Thoracic aorta (tissue), 2 donors: ENCODE data around the gene SH3PXD2B. TPM values are rescaled to one million over a fixed set of nuclear protein-coding genes. Genes with fewer than 3 reads are reported as not detected.
"Not testable (repeated sequence)": the region's sequence is repeated elsewhere in the genome, so short reads cannot be mapped to it uniquely, and the experiment has no call there.

ENCODE experiments used
- ATAC-seq: fragments of 150-250 bp; one replicate; pipeline ENCODE4 v1.8.0; 2017; ENCODE audit warnings: low read depth; ENCODE audit not compliant: insufficient number of reproducible peaks, low FRiP score
- DNase-seq: peaks from one replicate; pipeline ENCODE4 v3.0.0-alpha.2; 2020; ENCODE audit warnings: low spot score
- H3K27ac ChIP-seq, 2 donors: fragments of 200-600 bp; sonication (generic); 1 replicate in 1 of 2; 2 replicates in 1 of 2; pipeline ENCODE4 v1.5.1; 2016; ENCODE audit warnings: mild to moderate bottlenecking in 2 of 2, moderate library complexity in 2 of 2
- H3K27me3 ChIP-seq: fragments of 200-600 bp; sonication (generic); replicated peaks from 2 replicates; pipeline ENCODE4 v1.6.0; 2016; ENCODE audit warnings: mild to moderate bottlenecking; ENCODE audit not compliant: insufficient read depth
- H3K36me3 ChIP-seq: fragments of 200-600 bp; sonication (generic); one replicate; pipeline ENCODE4 v1.5.1; 2016
- H3K4me1 ChIP-seq, 2 donors: fragments of 200-600 bp; sonication (generic); 1 replicate in 1 of 2; 2 replicates in 1 of 2; pipeline versions ENCODE4 v1.5.1 to v1.6.0; 2016; ENCODE audit warnings: low read depth in 2 of 2, mild to moderate bottlenecking in 1 of 2; ENCODE audit not compliant: control insufficient read depth in 1 of 2
- H3K4me3 ChIP-seq: fragments of 200-600 bp; sonication (generic); 2 replicates; pipeline ENCODE4 v1.5.1; 2016; ENCODE audit warnings: mild to moderate bottlenecking
- H3K9me3 ChIP-seq: fragments of 200-600 bp; sonication (generic); 2 replicates; pipeline ENCODE4 v1.5.1; 2016
- CTCF ChIP-seq: fragments of 200-600 bp; sonication (generic); IDR thresholded peaks from one replicate; pipeline ENCODE4 v1.5.1; 2019; ENCODE audit warnings: antibody characterized with exemption
- total RNA-seq, 2 donors: library from RNA; depleted of rRNA; stranded (reverse); fragments of >200 nt; gene quantifications; one replicate each; pipeline versions ENCODE4 v1.1.0 to v1.2.3, GENCODE V29; 2016

The SH3PXD2B gene
- total RNA-seq, 2 donors from 2014 or later, result 31.4 to 42.0 TPM

- H3K4me1 ChIP-seq, result no peaks in the 10 kb centered on the region
- peaks cover 67% of the 10 kb centered on the region for H3K36me3 ChIP-seq
- no peak overlapping the region for H3K27ac ChIP-seq
- no peak for ATAC-seq
- H3K4me3 ChIP-seq, result no peak overlapping the region
- DNase-seq, result no peak
- no peaks in the 10 kb centered on the region for H3K27me3 ChIP-seq
- no peaks in the 10 kb centered on the region for H3K9me3 ChIP-seq
- no peak for TF ChIP-seq CTCF
These were observed 100.5 kb downstream of the SH3PXD2B start for GRCh38 chr5:172353846-172354245.

- Histone ChIP-seq H3K9me3 (no peaks in the 10 kb centered on the region), H3K27ac (no peak overlapping the region), H3K4me3 (no peak overlapping the region), H3K27me3 (no peaks in the 10 kb centered on the region), H3K4me1 (no peaks in the 10 kb centered on the region), H3K36me3 (peaks cover 64% of the 10 kb centered on the region)
- no peak for DNase-seq
- TF ChIP-seq CTCF, result no peak
- ATAC-seq, result no peak
These were observed 101.0 kb downstream of the SH3PXD2B start for GRCh38 chr5:172353271-172353812.

GRCh38 chr5:172352526-172352925 is 101.8 kb downstream of the SH3PXD2B start:
- DNase-seq, H3K27ac ChIP-seq, H3K9me3 ChIP-seq, H3K4me3 ChIP-seq, H3K4me1 ChIP-seq, H3K27me3 ChIP-seq, ATAC-seq: not testable (repeated sequence)
- peaks cover 64% of the 10 kb centered on the region for H3K36me3 ChIP-seq

GRCh38 chr5:172351240-172351778 is 103.0 kb downstream of the SH3PXD2B start:
- no peak overlapping the region for H3K27ac ChIP-seq
- no peaks in the 10 kb centered on the region for H3K4me1 ChIP-seq
- no peak overlapping the region for H3K4me3 ChIP-seq
- H3K27me3 ChIP-seq, result no peaks in the 10 kb centered on the region
- H3K36me3 ChIP-seq, result peaks cover 68% of the 10 kb centered on the region
- no peaks in the 10 kb centered on the region for H3K9me3 ChIP-seq
- TF ChIP-seq CTCF, result no peak
- DNase-seq (no peak), ATAC-seq (no peak)

DNA sequence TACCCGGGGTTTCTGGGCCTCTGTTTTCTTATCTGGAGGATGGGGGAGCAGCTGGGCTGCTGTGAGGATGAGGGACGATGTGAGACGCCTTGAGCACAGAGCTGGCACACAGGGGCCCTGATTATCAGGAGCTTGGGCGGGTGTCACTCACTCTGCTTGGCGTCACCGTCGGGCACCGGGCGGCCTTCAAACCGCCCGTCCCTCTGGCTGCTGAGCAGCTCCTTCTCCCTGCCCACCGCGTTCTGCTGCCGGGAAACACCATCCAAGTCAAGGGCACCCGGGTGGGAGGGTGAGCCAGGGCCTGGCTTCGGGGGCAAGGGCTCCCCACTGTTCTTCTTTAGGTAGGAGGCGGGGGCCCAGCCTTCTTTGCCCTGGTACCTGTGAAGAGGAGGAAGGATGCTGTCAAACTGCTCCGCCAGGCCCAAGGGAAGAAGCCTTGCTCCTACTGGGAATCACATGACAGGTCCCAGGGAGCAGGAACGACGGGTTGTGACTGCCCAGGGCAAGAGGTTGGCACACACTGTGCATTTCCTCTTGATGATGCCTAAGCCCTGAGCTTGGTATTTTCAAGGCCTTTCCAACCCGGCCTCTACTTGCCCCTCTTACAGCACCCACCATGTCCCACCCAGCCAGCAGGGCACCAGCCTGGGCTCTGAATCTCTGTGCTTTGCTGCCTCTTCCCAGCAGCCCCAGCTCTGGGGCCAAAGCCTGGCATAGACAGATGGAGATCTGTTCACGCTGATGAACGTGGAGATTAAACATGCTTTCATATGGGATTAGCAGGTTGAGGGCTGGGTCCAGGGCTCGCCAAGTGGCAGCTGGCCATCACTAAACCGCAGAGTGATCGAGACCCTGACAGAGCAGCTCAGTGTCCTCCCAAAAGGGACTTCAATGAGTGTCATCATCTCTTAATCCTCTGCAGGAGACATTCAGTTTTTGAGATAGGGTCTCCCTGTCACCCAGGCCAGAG is 103.8 kb downstream of the SH3PXD2B start:
- H3K4me3 ChIP-seq, result no peak overlapping the region
- H3K9me3 ChIP-seq, result no peaks in the 10 kb centered on the region
- no peak for TF ChIP-seq CTCF
- DNase-seq (no peak), ATAC-seq (no peak)
- no peaks in the 10 kb centered on the region for H3K27me3 ChIP-seq
- no peaks in the 10 kb centered on the region for H3K4me1 ChIP-seq
- no peak overlapping the region for H3K27ac ChIP-seq
- H3K36me3 ChIP-seq, result peaks cover 66% of the 10 kb centered on the region

DNA sequence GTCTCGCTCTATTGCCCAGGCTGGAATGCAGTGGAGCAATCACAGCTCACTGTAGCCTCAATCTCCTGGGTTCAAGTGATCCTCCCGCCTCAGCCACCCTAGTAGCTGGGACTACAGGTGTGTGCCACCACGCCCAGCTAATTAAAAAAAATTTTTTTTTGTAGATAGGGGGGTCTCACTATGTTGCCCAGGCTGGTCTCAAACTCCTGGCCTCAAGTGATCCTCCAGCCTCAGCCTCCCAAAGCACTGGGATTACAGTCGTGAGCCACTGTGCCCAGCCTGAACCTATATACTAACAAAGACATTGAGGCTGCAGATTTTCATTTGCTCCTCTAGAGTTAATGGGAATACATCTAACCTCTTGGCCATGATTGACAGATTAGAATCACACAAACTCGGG is 105.6 kb downstream of the SH3PXD2B start:
- not testable (repeated sequence) for H3K4me1 ChIP-seq, H3K9me3 ChIP-seq, H3K27me3 ChIP-seq, H3K4me3 ChIP-seq, DNase-seq, ATAC-seq, H3K27ac ChIP-seq
- peaks cover 61% of the 10 kb centered on the region for H3K36me3 ChIP-seq
